Lung (tissue), 12 donors: ENCODE data around the gene DNAH14. TPM values are rescaled to one million over a fixed set of nuclear protein-coding genes. Genes with fewer than 3 reads are reported as not detected.
"Not testable (repeated sequence)": the region's sequence is repeated elsewhere in the genome, so short reads cannot be mapped to it uniquely, and the experiment has no call there.

Experiments used
- ATAC-seq: fragments of 200-7000 bp; cut with Tn5 transposase; one replicate; pipeline ENCODE4 v1.9.1; 2020; ENCODE audit warnings: moderate number of reproducible peaks; ENCODE audit not compliant: insufficient read depth, low FRiP score
- DNase-seq, 3 donors: peaks; one replicate each; pipeline ENCODE4 v3.0.0-alpha.2; 2013 to 2017
- H3K27ac ChIP-seq, 2 donors: one replicate each; pipeline ENCODE4 v1.5.1; 2013; ENCODE audit warnings: mild to moderate bottlenecking in 2 of 2, moderate library complexity in 2 of 2, control low read depth in 1 of 2, inconsistent platforms in 1 of 2, low read depth in 1 of 2, low read length in 1 of 2
- H3K27me3 ChIP-seq, 3 donors: one replicate each; pipeline ENCODE4 v1.5.1; 2013; ENCODE audit warnings: low read length in 2 of 3; ENCODE audit not compliant: control insufficient read depth in 3 of 3, insufficient read depth in 3 of 3
- H3K36me3 ChIP-seq, 4 donors: one replicate each; pipeline ENCODE4 v1.5.1; 2013; ENCODE audit warnings: low read length in 4 of 4, mild to moderate bottlenecking in 1 of 4, moderate library complexity in 1 of 4; ENCODE audit not compliant: control insufficient read depth in 4 of 4, insufficient read depth in 4 of 4
- H3K4me1 ChIP-seq, 5 donors: one replicate each; pipeline ENCODE4 v1.5.1; 2013; ENCODE audit warnings: low read length in 5 of 5, mild to moderate bottlenecking in 2 of 5, moderate library complexity in 1 of 5; ENCODE audit not compliant: control insufficient read depth in 5 of 5, insufficient read depth in 5 of 5
- H3K4me3 ChIP-seq: one replicate; pipeline ENCODE4 v1.5.1; 2013; ENCODE audit warnings: mild to moderate bottlenecking, control low read depth, moderate library complexity
- H3K9ac ChIP-seq, 2 donors: one replicate each; pipeline ENCODE4 v1.5.1; 2013; ENCODE audit warnings: low read length in 2 of 2, control low read depth in 1 of 2; ENCODE audit not compliant: insufficient read depth in 1 of 2
- H3K9me3 ChIP-seq, 4 donors: one replicate each; pipeline ENCODE4 v1.5.1; 2013; ENCODE audit warnings: low read length in 3 of 4, mild to moderate bottlenecking in 1 of 4, moderate library complexity in 1 of 4; ENCODE audit not compliant: control insufficient read depth in 4 of 4, insufficient read depth in 3 of 4
- CTCF ChIP-seq: IDR thresholded peaks from 2 replicates; pipeline ENCODE4 v1.5.1; 2012; ENCODE audit warnings: mild to moderate bottlenecking; ENCODE audit errors: control extremely low read depth, extremely low read depth
- WGBS, 2 donors: extraction: QIAGEN DNeasy Blood & Tissue Kit; methylation state at CpG; one replicate each; pipeline ENCODE4 v1.1.7; 2013; 5-methylcytosine and 5-hydroxymethylcytosine counted together
- polyA plus RNA-seq, 2 donors: library from polyadenylated mRNA; stranded (reverse); fragments of 200-250 nt; gene quantifications; one replicate each; pipeline ENCODE4 v1.2.1, GENCODE V29; 2013
- total RNA-seq, 2 donors: library from RNA; depleted of rRNA in 1 of 2; stranded (reverse); fragments of >200 nt in 1 of 2; gene quantifications; one replicate each; pipeline ENCODE4 v1.2.1, GENCODE V29; 2014 to 2021
- donor health status: control.
- donor health status: control.
- donor health status: Bipolar disorder and iron deficiency.
- donor health status: healthy.
- donor health status: DM: yes; HTN: yes; CAD: no.

DNAH14 gene
- total and polyA plus RNA-seq, 4 donors = 3.0 to 61.3 (median 7.9) TPM

- Histone ChIP-seq H3K27ac (no peak overlapping the region), H3K9ac (no peak overlapping the region), H3K27me3 (no peaks in the 10 kb centered on the region), H3K36me3 (no peaks in the 10 kb centered on the region), H3K9me3 (no peaks in the 10 kb centered on the region), H3K4me1 (no peaks in the 10 kb centered on the region), H3K4me3 (no peak overlapping the region)
- TF ChIP-seq CTCF = no peak
- WGBS, 2 donors = 90 to 91% methylated on average over 1 of the region's 1 CpG
- no peak for DNase-seq
- no peak for ATAC-seq
These were observed 226.1 kb downstream of the DNAH14 start for GRCh38 chr1:225155555-225155954.

GRCh38 chr1:225156254-225156653 lies 226.8 kb downstream of the DNAH14 start:
- no peaks in the 10 kb centered on the region for H3K36me3 ChIP-seq
- no peak for TF ChIP-seq CTCF
- H3K9ac ChIP-seq = no peak overlapping the region
- DNase-seq = no peak
- no peaks in the 10 kb centered on the region for H3K27me3 ChIP-seq
- no peaks in the 10 kb centered on the region for H3K9me3 ChIP-seq
- H3K27ac ChIP-seq = no peak overlapping the region
- no peak overlapping the region for H3K4me3 ChIP-seq
- 19 to 42% methylated on average over 3 of the region's 3 CpGs for WGBS, 2 donors
- H3K4me1 ChIP-seq = no peaks in the 10 kb centered on the region
- ATAC-seq = no peak

- no peak overlapping the region for H3K4me3 ChIP-seq
- ATAC-seq (no peak), DNase-seq (no peak)
- H3K9me3 ChIP-seq = no peaks in the 10 kb centered on the region
- WGBS, 2 donors = 95 to 99% methylated on average over 4 of the region's 4 CpGs
- no peaks in the 10 kb centered on the region for H3K36me3 ChIP-seq
- H3K9ac ChIP-seq = no peak overlapping the region
- H3K27me3 ChIP-seq = no peaks in the 10 kb centered on the region
- H3K27ac ChIP-seq = no peak overlapping the region
- TF ChIP-seq CTCF = no peak
- H3K4me1 ChIP-seq = no peaks in the 10 kb centered on the region
These were observed 228.8 kb downstream of the DNAH14 start for GRCh38 chr1:225158291-225158690.

GRCh38 chr1:225159793-225160192 lies 230.3 kb downstream of the DNAH14 start:
- WGBS, 2 donors = 48 to 61% methylated on average over 1 of the region's 1 CpG
- TF ChIP-seq CTCF = no peak
- Histone ChIP-seq H3K9me3 (no peaks in the 10 kb centered on the region), H3K36me3 (no peaks in the 10 kb centered on the region), H3K27me3 (no peaks in the 10 kb centered on the region), H3K4me3 (no peak overlapping the region), H3K9ac (no peak overlapping the region), H3K4me1 (no peaks in the 10 kb centered on the region), H3K27ac (no peak overlapping the region)
- ATAC-seq (no peak), DNase-seq (no peak)

GRCh38 chr1:225177409-225177808 lies 247.9 kb downstream of the DNAH14 start:
- WGBS, 2 donors = 95% methylated on average over 3 of the region's 3 CpGs
- DNase-seq, H3K4me3 ChIP-seq, H3K9ac ChIP-seq, H3K27me3 ChIP-seq, ATAC-seq, H3K36me3 ChIP-seq, H3K27ac ChIP-seq, H3K4me1 ChIP-seq: not testable (repeated sequence)
- H3K9me3 ChIP-seq = peaks cover 0 to 18% (median 9%) of the 10 kb centered on the region in 4 donors
